ENCODE measurements around the gene IL12RB1.
"Not testable (repeated sequence)": the region's sequence is repeated elsewhere in the genome, so short reads cannot be mapped to it uniquely, and the experiment has no call there.

The IL12RB1 gene

DNA sequence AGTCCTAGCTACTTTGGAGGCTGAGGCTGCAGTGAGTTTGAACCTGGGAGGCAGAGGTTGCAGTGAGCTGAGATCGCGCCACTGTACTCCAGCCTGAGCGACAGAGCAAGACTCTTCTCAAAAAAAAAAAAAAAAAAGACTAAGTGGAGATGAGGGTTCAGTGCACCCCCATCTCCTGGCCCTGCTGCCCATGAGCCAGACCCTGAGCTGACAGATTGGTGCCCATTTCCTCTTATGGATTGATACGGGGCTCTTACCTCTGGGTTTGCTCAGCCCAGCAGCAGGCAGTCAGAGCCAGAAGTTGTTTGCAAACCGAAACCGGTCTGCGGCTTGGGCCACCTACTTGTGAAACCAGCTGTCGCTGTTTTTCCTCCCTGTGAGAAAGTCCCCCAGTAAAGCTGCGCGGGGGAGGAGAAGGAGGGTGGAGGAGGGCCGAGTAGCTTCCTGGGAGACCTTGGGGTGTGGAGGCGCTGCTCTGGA, 41.9 kb downstream of the IL12RB1 start:
- DNase-seq, result peak; percentile 92 to 97

DNA sequence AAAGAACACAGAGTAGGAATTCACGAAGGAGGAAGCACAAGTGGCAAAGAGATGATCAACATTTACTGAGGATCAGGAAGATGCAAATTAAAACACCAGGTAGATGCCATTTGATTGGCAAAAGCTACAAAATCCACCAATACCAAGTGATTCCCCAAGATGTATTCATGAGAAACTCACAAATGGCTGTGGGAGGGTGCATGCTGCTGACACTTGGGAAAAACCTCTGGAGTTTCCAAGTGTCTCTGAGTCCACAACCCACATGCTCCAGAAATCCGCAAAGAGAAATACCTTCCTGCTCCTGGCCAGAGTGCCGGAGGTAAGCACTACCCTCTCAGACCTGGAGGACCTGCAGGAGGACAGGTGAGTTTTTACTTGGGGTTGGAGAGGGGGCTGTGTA, 43.1 kb downstream of the IL12RB1 start:
- DNase-seq, result peak; percentile 66 to 92

DNA sequence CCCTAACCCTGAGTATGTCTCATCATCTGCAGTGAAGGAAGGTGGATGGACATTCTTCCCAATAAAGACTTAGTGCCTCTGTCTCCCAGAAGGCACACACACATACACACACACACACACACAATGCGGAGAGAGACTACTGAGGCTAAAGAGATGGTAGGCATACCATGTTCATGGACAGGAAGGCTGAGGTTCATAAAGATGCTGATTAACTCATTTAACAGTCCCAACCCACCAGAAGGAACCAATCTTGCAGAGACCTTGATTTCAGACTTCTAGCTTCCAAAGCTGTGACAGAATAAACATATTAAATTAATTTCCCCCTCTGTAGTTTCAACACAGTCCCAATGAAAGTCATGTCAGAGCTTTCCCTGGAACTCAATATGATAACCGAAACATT, 45.7 kb downstream of the IL12RB1 start:
- DNase-seq, result no peak

DNA sequence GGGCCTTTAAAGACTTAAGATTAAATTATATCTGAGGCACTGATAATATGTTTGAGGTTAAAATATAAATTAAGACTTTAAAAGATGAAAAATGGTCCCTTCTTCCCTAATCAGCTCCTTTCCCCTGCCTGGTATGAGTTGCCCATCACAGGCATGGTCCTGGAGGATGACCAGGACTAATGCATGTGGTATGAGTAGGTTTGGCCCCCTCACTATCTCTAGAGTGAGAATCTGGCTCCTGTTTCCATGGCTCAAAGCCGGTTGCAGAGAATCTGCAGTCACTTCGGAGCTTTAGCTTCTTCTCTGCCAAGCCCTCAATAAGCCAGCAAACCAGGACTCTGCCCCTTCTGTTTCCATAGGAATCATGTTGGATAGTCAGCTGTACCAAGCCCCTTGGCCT, 54.6 kb downstream of the IL12RB1 start:
- DNase-seq, result not testable (repeated sequence)

DNA sequence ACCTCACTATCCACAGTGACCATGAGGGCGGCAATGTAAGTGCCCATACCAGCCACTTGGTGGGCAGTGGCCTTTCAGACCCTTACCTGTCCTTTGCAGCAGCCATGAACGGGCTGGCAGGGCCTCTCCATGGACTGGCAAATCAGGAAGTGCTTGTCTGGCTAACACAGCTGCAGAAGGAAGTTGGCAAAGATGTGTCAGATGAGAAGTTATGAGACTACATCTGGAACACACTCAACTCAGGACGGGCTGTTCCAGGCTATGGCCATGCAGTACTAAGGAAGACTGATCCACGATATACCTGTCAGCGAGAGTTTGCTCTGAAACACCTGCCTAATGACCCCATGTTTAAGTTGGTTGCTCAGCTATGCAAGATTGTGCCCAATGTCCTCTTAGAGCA, 55.3 kb downstream of the IL12RB1 start:
- DNase-seq, result peak in 1 of 2 donors; percentile 43

DNA sequence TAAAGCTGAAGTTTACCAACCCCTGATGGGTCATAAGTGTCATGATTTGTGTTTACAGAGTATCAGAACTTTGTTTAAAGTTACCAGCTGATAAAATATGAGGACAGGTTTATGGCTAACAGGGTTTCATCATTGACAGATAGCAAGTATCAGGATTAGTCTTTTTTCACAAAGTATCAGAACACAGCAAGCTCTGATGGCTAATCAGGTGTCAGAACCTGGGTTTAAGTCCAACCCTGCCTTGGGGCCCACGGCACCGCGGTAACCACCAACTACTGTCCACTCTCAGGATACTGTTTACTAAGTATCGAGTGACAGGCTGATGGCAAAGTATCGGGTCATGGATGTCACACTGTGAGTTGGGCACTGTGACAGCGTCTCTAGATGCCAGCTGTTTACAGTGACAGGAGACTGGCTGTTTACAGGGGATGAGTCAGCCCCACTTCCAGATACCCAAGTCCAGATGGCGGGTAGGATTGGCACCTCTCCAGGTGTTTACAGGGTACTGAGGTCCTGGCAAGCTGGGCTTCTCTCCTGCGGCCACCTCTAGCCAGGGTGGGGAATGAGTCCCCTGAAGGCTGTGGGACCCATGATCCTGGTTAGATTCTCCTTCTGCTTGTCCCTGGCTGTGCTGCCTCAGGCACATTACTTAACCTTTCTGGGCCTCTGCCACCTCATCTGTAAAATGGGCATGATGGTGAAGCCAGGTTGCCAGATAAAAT, 57.0 kb downstream of the IL12RB1 start:
- no peak for DNase-seq

GRCh38 chr19:18027151-18027550, 59.6 kb downstream of the IL12RB1 start:
- no peak for DNase-seq

GRCh38 chr19:18023622-18024251, 63.0 kb downstream of the IL12RB1 start:
- DNase-seq, result peak; percentile 66 to 86

- DNase-seq, result peak; percentile 90 to 94
Measured at GRCh38 chr19:18021121-18021755, 65.5 kb downstream of the IL12RB1 start.

GRCh38 chr19:18020212-18021085, 66.3 kb downstream of the IL12RB1 start:
- DNase-seq, result no peak

GRCh38 chr19:18017275-18018083, 69.3 kb downstream of the IL12RB1 start:
- DNase-seq, result peak in 1 of 2 donors; percentile 53

DNA sequence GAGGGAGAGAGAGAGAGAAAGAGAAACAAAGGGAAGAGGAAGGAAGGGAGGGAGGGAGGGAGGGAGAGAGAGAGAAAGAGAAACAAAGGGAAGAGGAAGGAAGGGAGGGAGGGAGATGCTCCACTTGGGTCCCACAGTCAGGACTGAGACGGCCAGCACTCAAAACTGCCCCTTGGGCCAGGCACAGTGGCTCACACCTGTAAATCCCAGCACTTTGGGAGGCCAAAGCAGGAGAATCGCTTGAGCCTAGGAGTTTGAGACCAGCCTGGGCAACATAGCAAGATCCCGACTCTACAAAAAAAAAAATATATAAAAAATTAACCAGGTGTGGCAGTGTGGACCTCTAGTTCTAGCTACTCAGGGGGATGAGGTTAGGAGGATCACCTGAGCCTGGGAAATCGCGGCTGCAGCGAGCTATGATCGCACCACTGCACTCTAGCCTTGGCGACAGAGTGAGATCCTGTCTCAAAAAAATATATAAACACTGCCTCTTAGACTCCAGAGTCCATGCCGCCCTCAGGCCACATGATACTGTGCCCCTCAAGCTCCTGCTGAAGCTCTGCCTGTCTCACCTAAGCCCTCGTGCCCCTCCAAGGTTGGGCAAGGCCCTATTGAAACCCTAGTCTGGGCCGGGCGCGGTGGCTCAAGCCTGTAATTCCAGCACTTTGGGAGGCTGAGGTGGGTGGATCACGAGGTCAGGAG, 70.4 kb downstream of the IL12RB1 start:
- no peak for DNase-seq

- no peak for DNase-seq
Measured at GRCh38 chr19:18014197-18014596, 72.5 kb downstream of the IL12RB1 start.

DNA sequence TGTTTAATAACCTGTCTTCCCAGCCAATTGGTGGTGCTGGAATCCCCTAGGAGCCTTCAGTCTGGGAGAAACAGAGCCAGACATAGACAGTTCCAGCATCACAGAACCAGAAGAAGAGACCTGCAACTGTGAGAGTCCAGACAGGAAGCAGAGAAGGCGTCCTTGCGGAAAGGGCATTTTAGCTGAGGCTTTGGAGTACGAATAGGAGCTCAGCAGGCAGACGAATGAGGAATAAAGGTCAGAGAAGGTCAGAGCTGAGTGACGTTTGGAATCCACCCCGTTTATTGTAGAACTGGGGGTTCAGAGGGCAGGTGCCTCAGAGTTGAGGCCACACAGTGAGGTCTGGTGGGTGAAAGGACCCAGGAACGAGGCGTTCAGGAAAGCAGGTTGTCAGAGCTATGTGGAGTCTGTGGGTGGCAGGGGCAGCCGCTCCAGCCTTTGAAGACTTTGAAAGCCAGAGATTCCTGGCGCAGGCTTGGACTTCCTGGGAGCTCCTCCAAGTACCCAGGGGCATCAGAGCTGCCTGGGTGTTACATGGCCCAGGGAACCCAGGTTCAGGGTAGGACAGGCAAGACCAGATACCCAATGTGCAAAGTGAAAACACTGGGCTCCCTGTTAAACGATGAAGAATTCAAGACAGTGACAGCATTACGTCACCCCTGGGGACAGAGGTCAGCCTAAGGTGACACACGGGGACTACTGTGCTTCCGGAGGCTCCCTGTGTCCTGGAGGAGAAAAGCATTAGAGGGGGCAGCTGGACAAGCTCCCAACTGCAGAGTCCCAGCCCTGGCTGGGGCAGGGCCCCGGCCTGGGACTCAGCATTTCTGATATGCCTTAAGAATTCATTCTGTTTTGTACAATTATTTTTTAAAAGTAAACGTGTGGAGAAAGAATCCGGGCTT, 73.3 kb downstream of the IL12RB1 start:
- no peak for DNase-seq

- no peak for DNase-seq
Measured at GRCh38 chr19:18010149-18010548, 76.6 kb downstream of the IL12RB1 start.

DNA sequence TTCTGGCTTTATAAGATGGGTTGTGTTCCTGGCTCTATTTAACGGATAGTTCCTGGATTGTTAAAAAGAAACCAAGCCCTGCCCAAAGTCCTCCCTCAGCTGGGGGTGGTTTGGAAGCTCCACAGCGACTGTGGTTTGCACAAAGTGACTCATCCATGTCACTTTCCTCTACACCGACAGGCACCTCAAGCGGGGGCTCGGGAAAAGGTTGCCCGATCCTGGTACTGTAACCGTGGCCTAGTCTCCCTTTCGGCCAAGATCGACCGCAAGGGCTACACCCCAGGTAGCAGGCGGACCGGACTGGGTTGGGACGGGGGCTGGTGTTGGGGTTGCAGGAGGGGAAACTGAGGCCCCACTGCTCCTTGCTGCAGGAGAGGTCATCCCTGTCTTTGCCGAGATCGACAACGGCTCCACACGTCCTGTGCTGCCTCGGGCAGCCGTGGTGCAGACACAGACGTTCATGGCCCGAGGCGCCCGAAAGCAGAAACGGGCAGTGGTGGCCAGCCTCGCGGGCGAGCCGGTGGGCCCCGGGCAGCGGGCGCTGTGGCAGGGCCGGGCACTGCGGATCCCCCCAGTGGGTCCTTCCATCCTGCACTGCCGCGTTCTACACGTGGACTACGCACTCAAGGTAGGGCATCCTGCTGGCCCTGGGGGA, 77.2 kb downstream of the IL12RB1 start:
- peak; percentile 54 to 69 for DNase-seq
